WTC11 (cell line): ENCODE results near the gene AKAP1. TPM values are rescaled to one million over a fixed set of nuclear protein-coding genes. Genes with fewer than 3 reads are reported as not detected.

ENCODE experiments used
- CREM ChIP-seq: sonication (generic); formaldehyde crosslinking; IDR thresholded peaks from 2 replicates; pipeline ENCODE4 v1.8.1; 2022; ENCODE audit warnings: mild to moderate bottlenecking, missing genetic modification reagents, moderate library complexity
- EMX1 ChIP-seq: fragments of 250-450 bp; sonication (Bioruptor Pico); IDR thresholded peaks from 2 replicates; pipeline ENCODE4 v1.8.0; 2021; ENCODE audit warnings: mild to moderate bottlenecking
- ESRRA ChIP-seq: sonication (generic); formaldehyde crosslinking; IDR thresholded peaks from 2 replicates; pipeline ENCODE4 v1.8.1; 2022; ENCODE audit warnings: mild to moderate bottlenecking, missing genetic modification reagents, borderline replicate concordance
- ETV6 ChIP-seq: sonication (generic); formaldehyde crosslinking; IDR thresholded peaks from 2 replicates; pipeline ENCODE4 v1.8.1; 2022; ENCODE audit warnings: mild to moderate bottlenecking, missing genetic modification reagents
- GABPB1 ChIP-seq: sonication (generic); formaldehyde crosslinking; IDR thresholded peaks from 2 replicates; pipeline ENCODE4 v1.8.1; 2023; ENCODE audit warnings: mild to moderate bottlenecking, missing genetic modification reagents
- GRHL2 ChIP-seq: fragments of 250-450 bp; sonication (Bioruptor Pico); IDR thresholded peaks from 2 replicates; pipeline ENCODE4 v1.8.0; 2022; ENCODE audit warnings: mild to moderate bottlenecking, moderate library complexity; ENCODE audit not compliant: insufficient replicate concordance, severe bottlenecking
- HMGA2 ChIP-seq: fragments of 250-450 bp; sonication (Bioruptor Pico); IDR thresholded peaks from 2 replicates; pipeline ENCODE4 v1.4.0; 2021; ENCODE audit warnings: mild to moderate bottlenecking, moderate library complexity
- IRF2 ChIP-seq: sonication (generic); formaldehyde crosslinking; IDR thresholded peaks from 2 replicates; pipeline ENCODE4 v1.8.0; 2022; ENCODE audit warnings: low read depth, missing genetic modification reagents, borderline replicate concordance
- KAT7 ChIP-seq: sonication (generic); formaldehyde crosslinking; IDR thresholded peaks from 2 replicates; pipeline ENCODE4 v1.8.1; 2023; ENCODE audit warnings: missing genetic modification reagents, mild to moderate bottlenecking, borderline replicate concordance
- MXD4 ChIP-seq: fragments of 250-450 bp; sonication (Bioruptor Pico); IDR thresholded peaks from 2 replicates; pipeline ENCODE4 v1.8.0; 2021; ENCODE audit warnings: mild to moderate bottlenecking, moderate library complexity, borderline replicate concordance
- MYBL2 ChIP-seq: sonication (generic); formaldehyde crosslinking; IDR thresholded peaks from 2 replicates; pipeline ENCODE4 v1.8.1; 2023; ENCODE audit warnings: mild to moderate bottlenecking, moderate library complexity, missing genetic modification reagents
- NFATC4 ChIP-seq: fragments of 250-450 bp; sonication (Bioruptor Pico); IDR thresholded peaks from 2 replicates; pipeline ENCODE4 v1.9.0; 2021; ENCODE audit warnings: mild to moderate bottlenecking
- NFE2L1 ChIP-seq: sonication (generic); formaldehyde crosslinking; IDR thresholded peaks from 2 replicates; pipeline ENCODE4 v1.8.1; 2023; ENCODE audit warnings: missing genetic modification reagents
- NFYB ChIP-seq: sonication (generic); formaldehyde crosslinking; conservative IDR thresholded peaks from 2 replicates; pipeline ENCODE4 v1.8.0; 2022; ENCODE audit warnings: low read depth, missing genetic modification reagents
- PRRX2 ChIP-seq: fragments of 250-450 bp; sonication (Bioruptor Pico); IDR thresholded peaks from 2 replicates; pipeline ENCODE4 v1.8.0; 2021; ENCODE audit warnings: mild to moderate bottlenecking
- SOX15 ChIP-seq: fragments of 250-450 bp; sonication (Bioruptor Pico); IDR thresholded peaks from 2 replicates; pipeline ENCODE4 v1.9.0; 2021; ENCODE audit warnings: mild to moderate bottlenecking
- TCF7 ChIP-seq: sonication (generic); formaldehyde crosslinking; IDR thresholded peaks from 2 replicates; pipeline ENCODE4 v1.8.0; 2022; ENCODE audit warnings: mild to moderate bottlenecking, low read depth, missing genetic modification reagents, moderate library complexity
- TEAD1 ChIP-seq: sonication (generic); formaldehyde crosslinking; IDR thresholded peaks from 2 replicates; pipeline ENCODE4 v1.8.0; 2022; ENCODE audit warnings: mild to moderate bottlenecking, missing genetic modification reagents
- ZBTB21 ChIP-seq: sonication (generic); formaldehyde crosslinking; IDR thresholded peaks from 2 replicates; pipeline ENCODE4 v1.8.1; 2023; ENCODE audit warnings: mild to moderate bottlenecking, missing genetic modification reagents, borderline replicate concordance
- ZNF138 ChIP-seq: sonication (generic); formaldehyde crosslinking; conservative IDR thresholded peaks from 2 replicates; pipeline ENCODE4 v1.8.1; 2022; ENCODE audit warnings: mild to moderate bottlenecking, moderate library complexity, missing genetic modification reagents
- ZNF396 ChIP-seq: fragments of 250-450 bp; sonication (Bioruptor Pico); IDR thresholded peaks from 2 replicates; pipeline ENCODE4 v1.8.0; 2021; ENCODE audit warnings: mild to moderate bottlenecking, moderate library complexity, borderline replicate concordance
- ZNF416 ChIP-seq: fragments of 250-450 bp; sonication (Bioruptor Pico); IDR thresholded peaks from 2 replicates; pipeline ENCODE4 v1.9.0; 2021; ENCODE audit warnings: mild to moderate bottlenecking, inconsistent platforms
- ZNF671 ChIP-seq: fragments of 250-450 bp; sonication (Bioruptor Pico); IDR thresholded peaks from 2 replicates; pipeline ENCODE4 v1.8.0; 2021; ENCODE audit warnings: mild to moderate bottlenecking
- total RNA-seq: library from RNA; stranded (reverse); gene quantifications from 3 replicates; pipeline ENCODE4 v1.2.3, GENCODE V29; 2021
- TF ChIP-seq, protein P1 (sequence below): sonication (generic); formaldehyde crosslinking; IDR thresholded peaks from 2 replicates; pipeline ENCODE4 v1.8.1; 2023; ENCODE audit warnings: mild to moderate bottlenecking, missing genetic modification reagents
- TF ChIP-seq, protein P2 (sequence below): sonication (generic); formaldehyde crosslinking; IDR thresholded peaks from 2 replicates; pipeline ENCODE4 v1.8.0; 2022; ENCODE audit warnings: mild to moderate bottlenecking, missing genetic modification reagents
- TF ChIP-seq, protein P3 (sequence below): fragments of 250-450 bp; sonication (Bioruptor Pico); IDR thresholded peaks from 2 replicates; pipeline ENCODE4 v1.8.0; 2021; ENCODE audit warnings: mild to moderate bottlenecking
- TF ChIP-seq, protein P4 (sequence below): sonication (generic); formaldehyde crosslinking; conservative IDR thresholded peaks from 2 replicates; pipeline ENCODE4 v1.8.1; 2023; ENCODE audit warnings: mild to moderate bottlenecking, low read depth, missing genetic modification reagents, moderate library complexity
- TF ChIP-seq, protein P5 (sequence below): sonication (generic); formaldehyde crosslinking; IDR thresholded peaks from 2 replicates; pipeline ENCODE4 v1.8.0; 2022; ENCODE audit warnings: missing genetic modification reagents
- TF ChIP-seq, protein P6 (sequence below): fragments of 250-450 bp; sonication (Bioruptor Pico); IDR thresholded peaks from 2 replicates; pipeline ENCODE4 v1.9.0; 2021; ENCODE audit warnings: mild to moderate bottlenecking

The AKAP1 gene
- total RNA-seq, 1 experiment from 2014 or later: 74.5 TPM

DNA sequence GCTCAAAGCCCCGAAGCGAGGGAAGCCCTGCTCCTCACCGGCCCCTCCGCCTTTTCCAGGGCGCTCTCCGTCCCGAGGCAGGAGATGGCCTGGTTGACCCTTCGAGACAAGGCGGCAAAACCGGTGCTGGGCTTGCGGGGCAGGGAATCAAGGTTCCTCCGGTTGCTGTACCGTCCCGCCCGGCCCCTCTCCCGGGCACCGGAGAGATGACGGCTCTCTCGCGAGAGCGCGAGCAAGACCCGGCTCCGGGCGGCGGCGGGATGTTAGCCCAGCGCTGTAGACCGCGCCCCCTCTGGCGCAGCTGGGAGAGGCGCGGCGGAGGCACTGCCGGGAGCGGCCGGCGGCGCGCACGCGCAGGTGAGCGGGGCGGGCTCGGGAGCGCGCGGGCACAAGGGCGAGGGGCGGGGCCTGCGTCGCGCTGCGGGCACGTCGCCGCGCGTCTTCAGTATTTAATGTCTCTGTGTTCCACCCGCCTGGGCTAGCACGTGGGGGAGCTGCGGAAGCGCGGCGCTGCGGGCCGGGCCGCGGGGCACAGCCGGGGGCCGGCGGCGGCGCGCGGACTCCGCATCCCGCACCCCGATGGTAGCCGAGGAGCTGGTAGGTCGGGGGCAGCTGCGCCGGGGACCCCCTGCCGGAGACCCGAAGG, at the start of gene AKAP1 (continued):
- TF ChIP-seq EMX1 (no peak), MYBL2 (no peak; the same call in 1 of the 2 replicates), CREM (CRISPR knock-in tag) (peak; percentile 32; the same call in 1 of the 2 replicates), TEAD1 (CRISPR knock-in tag) (peak; percentile 47; the same call in 1 of the 2 replicates), NFATC4 (CRISPR knock-in tag) (no peak), SOX15 (CRISPR knock-in tag) (no peak), ZNF138 (CRISPR knock-in tag) (no peak), HMGA2 (no peak), NFYB (CRISPR knock-in tag) (no peak), TCF7 (no peak), NFE2L1 (CRISPR knock-in tag) (no peak), PRRX2 (CRISPR knock-in tag) (no peak), ESRRA (CRISPR knock-in tag) (no peak), ZNF416 (no peak), ETV6 (CRISPR knock-in tag) (peak; percentile 74), ZNF396 (CRISPR knock-in tag) (no peak), KAT7 (no peak), ZBTB21 (CRISPR knock-in tag) (no peak), ZNF671 (CRISPR knock-in tag) (no peak), IRF2 (CRISPR knock-in tag) (no peak), MXD4 (no peak), GRHL2 (no peak), GABPB1 (CRISPR knock-in tag) (0 out of 2 replicates have a peak, but pooled peaks have one; percentile 59)
- TF ChIP-seq, protein P1, sequence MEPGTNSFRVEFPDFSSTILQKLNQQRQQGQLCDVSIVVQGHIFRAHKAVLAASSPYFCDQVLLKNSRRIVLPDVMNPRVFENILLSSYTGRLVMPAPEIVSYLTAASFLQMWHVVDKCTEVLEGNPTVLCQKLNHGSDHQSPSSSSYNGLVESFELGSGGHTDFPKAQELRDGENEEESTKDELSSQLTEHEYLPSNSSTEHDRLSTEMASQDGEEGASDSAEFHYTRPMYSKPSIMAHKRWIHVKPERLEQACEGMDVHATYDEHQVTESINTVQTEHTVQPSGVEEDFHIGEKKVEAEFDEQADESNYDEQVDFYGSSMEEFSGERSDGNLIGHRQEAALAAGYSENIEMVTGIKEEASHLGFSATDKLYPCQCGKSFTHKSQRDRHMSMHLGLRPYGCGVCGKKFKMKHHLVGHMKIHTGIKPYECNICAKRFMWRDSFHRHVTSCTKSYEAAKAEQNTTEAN (CRISPR knock-in tag): no peak
- TF ChIP-seq, protein P2, sequence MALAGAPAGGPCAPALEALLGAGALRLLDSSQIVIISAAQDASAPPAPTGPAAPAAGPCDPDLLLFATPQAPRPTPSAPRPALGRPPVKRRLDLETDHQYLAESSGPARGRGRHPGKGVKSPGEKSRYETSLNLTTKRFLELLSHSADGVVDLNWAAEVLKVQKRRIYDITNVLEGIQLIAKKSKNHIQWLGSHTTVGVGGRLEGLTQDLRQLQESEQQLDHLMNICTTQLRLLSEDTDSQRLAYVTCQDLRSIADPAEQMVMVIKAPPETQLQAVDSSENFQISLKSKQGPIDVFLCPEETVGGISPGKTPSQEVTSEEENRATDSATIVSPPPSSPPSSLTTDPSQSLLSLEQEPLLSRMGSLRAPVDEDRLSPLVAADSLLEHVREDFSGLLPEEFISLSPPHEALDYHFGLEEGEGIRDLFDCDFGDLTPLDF (CRISPR knock-in tag): no peak
- TF ChIP-seq, protein P3, sequence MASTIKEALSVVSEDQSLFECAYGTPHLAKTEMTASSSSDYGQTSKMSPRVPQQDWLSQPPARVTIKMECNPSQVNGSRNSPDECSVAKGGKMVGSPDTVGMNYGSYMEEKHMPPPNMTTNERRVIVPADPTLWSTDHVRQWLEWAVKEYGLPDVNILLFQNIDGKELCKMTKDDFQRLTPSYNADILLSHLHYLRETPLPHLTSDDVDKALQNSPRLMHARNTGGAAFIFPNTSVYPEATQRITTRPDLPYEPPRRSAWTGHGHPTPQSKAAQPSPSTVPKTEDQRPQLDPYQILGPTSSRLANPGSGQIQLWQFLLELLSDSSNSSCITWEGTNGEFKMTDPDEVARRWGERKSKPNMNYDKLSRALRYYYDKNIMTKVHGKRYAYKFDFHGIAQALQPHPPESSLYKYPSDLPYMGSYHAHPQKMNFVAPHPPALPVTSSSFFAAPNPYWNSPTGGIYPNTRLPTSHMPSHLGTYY (CRISPR knock-in tag): no peak
- TF ChIP-seq, protein P4, sequence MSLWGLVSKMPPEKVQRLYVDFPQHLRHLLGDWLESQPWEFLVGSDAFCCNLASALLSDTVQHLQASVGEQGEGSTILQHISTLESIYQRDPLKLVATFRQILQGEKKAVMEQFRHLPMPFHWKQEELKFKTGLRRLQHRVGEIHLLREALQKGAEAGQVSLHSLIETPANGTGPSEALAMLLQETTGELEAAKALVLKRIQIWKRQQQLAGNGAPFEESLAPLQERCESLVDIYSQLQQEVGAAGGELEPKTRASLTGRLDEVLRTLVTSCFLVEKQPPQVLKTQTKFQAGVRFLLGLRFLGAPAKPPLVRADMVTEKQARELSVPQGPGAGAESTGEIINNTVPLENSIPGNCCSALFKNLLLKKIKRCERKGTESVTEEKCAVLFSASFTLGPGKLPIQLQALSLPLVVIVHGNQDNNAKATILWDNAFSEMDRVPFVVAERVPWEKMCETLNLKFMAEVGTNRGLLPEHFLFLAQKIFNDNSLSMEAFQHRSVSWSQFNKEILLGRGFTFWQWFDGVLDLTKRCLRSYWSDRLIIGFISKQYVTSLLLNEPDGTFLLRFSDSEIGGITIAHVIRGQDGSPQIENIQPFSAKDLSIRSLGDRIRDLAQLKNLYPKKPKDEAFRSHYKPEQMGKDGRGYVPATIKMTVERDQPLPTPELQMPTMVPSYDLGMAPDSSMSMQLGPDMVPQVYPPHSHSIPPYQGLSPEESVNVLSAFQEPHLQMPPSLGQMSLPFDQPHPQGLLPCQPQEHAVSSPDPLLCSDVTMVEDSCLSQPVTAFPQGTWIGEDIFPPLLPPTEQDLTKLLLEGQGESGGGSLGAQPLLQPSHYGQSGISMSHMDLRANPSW (CRISPR knock-in tag): no peak
- TF ChIP-seq, protein P5, sequence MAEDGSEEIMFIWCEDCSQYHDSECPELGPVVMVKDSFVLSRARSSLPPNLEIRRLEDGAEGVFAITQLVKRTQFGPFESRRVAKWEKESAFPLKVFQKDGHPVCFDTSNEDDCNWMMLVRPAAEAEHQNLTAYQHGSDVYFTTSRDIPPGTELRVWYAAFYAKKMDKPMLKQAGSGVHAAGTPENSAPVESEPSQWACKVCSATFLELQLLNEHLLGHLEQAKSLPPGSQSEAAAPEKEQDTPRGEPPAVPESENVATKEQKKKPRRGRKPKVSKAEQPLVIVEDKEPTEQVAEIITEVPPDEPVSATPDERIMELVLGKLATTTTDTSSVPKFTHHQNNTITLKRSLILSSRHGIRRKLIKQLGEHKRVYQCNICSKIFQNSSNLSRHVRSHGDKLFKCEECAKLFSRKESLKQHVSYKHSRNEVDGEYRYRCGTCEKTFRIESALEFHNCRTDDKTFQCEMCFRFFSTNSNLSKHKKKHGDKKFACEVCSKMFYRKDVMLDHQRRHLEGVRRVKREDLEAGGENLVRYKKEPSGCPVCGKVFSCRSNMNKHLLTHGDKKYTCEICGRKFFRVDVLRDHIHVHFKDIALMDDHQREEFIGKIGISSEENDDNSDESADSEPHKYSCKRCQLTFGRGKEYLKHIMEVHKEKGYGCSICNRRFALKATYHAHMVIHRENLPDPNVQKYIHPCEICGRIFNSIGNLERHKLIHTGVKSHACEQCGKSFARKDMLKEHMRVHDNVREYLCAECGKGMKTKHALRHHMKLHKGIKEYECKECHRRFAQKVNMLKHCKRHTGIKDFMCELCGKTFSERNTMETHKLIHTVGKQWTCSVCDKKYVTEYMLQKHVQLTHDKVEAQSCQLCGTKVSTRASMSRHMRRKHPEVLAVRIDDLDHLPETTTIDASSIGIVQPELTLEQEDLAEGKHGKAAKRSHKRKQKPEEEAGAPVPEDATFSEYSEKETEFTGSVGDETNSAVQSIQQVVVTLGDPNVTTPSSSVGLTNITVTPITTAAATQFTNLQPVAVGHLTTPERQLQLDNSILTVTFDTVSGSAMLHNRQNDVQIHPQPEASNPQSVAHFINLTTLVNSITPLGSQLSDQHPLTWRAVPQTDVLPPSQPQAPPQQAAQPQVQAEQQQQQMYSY: no peak
- TF ChIP-seq, protein P6, sequence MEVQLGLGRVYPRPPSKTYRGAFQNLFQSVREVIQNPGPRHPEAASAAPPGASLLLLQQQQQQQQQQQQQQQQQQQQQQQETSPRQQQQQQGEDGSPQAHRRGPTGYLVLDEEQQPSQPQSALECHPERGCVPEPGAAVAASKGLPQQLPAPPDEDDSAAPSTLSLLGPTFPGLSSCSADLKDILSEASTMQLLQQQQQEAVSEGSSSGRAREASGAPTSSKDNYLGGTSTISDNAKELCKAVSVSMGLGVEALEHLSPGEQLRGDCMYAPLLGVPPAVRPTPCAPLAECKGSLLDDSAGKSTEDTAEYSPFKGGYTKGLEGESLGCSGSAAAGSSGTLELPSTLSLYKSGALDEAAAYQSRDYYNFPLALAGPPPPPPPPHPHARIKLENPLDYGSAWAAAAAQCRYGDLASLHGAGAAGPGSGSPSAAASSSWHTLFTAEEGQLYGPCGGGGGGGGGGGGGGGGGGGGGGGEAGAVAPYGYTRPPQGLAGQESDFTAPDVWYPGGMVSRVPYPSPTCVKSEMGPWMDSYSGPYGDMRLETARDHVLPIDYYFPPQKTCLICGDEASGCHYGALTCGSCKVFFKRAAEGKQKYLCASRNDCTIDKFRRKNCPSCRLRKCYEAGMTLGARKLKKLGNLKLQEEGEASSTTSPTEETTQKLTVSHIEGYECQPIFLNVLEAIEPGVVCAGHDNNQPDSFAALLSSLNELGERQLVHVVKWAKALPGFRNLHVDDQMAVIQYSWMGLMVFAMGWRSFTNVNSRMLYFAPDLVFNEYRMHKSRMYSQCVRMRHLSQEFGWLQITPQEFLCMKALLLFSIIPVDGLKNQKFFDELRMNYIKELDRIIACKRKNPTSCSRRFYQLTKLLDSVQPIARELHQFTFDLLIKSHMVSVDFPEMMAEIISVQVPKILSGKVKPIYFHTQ: no peak
